Lower leg skin (tissue), 4 donors: Measurements from ENCODE around the gene ZCWPW1. TPM values are rescaled to one million over a fixed set of nuclear protein-coding genes. Genes with fewer than 3 reads are reported as not detected.
"Not testable (repeated sequence)": the region's sequence is repeated elsewhere in the genome, so short reads cannot be mapped to it uniquely, and the experiment has no call there.

Source experiments
- DNase-seq, 2 donors: peaks; one replicate each; pipeline ENCODE4 v3.0.0-alpha.2; 2019; ENCODE audit warnings: low spot score in 2 of 2
- H3K4me3 ChIP-seq: fragments of 200-600 bp; sonication (generic); 2 replicates; pipeline ENCODE4 v1.5.1; 2017; ENCODE audit warnings: mild to moderate bottlenecking, low read depth; ENCODE audit not compliant: poor library complexity, severe bottlenecking
- POLR2A ChIP-seq, 2 donors: fragments of 450-650 bp; IDR thresholded peaks; one replicate each; pipeline ENCODE4 v1.6.1; 2016 to 2017; ENCODE audit warnings: antibody characterized with exemption in 2 of 2, mild to moderate bottlenecking in 1 of 2, moderate library complexity in 1 of 2
- WGBS, 2 donors: methylation state at CpG; one replicate each; pipeline ENCODE4 v1.1.5; 2018; 5-methylcytosine and 5-hydroxymethylcytosine counted together
- intact Hi-C: fragments of 100-400 bp; cut with DNase I; formaldehyde crosslinking; loops from one replicate; pipeline ENCODE4 v1.15.0; 2023; ENCODE audit warnings: low total_unique reads
- total RNA-seq, 4 donors: library from RNA; depleted of rRNA; stranded (reverse); fragments of >200 nt; gene quantifications; one replicate each; pipeline ENCODE4 v1.1.0, GENCODE V29; 2016
- TF ChIP-seq, protein P1 (sequence below), 3 donors: fragments of 450-650 bp; IDR thresholded peaks; one replicate each; pipeline ENCODE4 v1.5.1; 2016; ENCODE audit warnings: antibody characterized with exemption in 3 of 3, mild to moderate bottlenecking in 3 of 3, moderate library complexity in 2 of 3

ZCWPW1 gene
- total RNA-seq, 4 donors from 2014 or later, result 2.2 to 6.3 (median 4.6) TPM

DNA sequence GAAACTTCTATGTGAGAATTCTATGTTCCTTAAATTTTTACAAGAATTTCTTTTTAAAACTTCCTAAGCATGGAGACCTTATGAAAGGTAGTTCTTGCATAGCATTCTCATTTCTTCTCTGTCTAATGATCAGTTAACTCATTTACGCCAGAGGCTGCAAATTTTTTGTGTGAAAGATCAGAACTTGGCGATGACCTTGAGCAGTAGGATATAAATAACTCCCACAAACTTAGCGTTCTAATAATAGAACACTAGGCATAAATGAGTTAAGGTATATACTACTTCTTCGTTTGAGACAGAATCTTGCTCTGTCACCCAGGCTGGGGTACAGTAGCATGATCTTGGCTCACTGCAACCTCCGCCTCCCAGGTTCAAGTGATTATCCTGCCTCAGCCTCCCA is 41.6 kb downstream of the ZCWPW1 start:
- H3K4me3 ChIP-seq, result no peak overlapping the region
- 50 to 52% methylated on average over 5 of the region's 5 CpGs for WGBS, 2 donors
- TF ChIP-seq, protein P1, sequence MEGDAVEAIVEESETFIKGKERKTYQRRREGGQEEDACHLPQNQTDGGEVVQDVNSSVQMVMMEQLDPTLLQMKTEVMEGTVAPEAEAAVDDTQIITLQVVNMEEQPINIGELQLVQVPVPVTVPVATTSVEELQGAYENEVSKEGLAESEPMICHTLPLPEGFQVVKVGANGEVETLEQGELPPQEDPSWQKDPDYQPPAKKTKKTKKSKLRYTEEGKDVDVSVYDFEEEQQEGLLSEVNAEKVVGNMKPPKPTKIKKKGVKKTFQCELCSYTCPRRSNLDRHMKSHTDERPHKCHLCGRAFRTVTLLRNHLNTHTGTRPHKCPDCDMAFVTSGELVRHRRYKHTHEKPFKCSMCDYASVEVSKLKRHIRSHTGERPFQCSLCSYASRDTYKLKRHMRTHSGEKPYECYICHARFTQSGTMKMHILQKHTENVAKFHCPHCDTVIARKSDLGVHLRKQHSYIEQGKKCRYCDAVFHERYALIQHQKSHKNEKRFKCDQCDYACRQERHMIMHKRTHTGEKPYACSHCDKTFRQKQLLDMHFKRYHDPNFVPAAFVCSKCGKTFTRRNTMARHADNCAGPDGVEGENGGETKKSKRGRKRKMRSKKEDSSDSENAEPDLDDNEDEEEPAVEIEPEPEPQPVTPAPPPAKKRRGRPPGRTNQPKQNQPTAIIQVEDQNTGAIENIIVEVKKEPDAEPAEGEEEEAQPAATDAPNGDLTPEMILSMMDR (IDR thresholded peaks at IDR 0.05), result no peak
- no peak for TF ChIP-seq POLR2A (IDR thresholded peaks at IDR 0.05)
- DNase-seq, result no peak
- intact Hi-C loops, result no loop called here

DNA sequence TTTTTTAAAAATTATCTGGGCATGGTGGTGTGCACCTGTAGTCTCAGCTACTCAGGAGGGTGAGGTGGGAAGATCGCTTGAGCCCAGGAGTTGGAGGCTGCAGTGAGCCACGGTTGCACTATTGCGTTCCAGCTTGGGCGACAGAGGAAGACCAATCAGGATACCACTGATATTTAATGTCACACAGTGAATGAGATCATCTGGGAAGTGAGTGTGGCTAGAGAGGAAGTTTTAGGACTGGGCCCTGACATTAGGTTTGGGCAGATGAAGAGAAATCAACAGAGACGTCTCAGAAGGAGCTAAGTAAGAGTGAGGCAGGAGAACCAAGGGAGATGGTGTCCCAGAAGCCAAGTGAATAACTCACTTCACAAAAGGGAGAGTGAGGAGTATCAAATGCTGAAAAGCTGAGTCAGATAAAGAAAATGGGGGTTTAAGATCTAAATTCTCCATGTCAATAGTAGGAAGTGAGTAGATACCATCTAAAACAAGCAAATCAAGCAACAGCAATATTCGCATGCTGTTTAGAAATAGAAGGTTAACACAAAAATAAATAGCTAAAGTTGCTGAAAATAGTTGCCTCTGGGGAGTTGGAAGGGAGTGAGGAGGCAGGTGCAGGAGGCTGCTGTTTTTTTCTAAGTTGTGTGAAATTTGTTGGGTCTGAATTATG is 43.7 kb downstream of the ZCWPW1 start:
- no peak for TF ChIP-seq POLR2A (IDR thresholded peaks at IDR 0.05)
- TF ChIP-seq, protein P1 (IDR thresholded peaks at IDR 0.05), result no peak
- no peak overlapping the region for H3K4me3 ChIP-seq
- intact Hi-C loops, result no loop called here
- 72 to 80% methylated on average over 6 of the region's 6 CpGs for WGBS, 2 donors
- no peak for DNase-seq

DNA sequence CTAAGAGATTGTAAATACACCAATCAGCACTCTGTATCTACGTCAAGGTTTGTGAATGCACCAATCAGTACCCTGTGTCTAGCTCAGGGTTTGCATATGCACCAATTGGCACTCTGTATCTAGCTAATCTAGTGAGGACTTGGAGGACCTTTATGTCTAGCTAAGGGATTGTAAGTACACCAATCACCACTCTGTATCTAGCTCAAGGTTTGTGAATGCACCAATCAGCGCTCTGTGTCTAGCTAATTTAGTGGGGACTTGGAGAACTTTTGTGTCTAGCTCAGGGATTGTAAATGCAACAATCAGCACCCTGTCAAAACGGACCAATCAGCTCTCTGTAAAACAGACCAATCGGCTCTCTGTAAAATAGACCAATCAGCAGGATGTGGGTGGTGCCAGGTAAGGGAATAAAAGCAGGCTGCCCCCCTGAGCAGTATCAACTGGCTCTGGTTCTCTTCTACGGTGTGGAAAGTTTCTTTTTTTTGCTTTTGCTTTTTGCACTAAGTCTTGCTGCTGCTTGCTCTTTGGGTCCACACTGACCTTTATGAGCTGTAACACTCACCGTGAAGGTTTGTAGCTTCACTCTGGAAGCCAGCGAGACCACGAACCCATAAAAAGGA is 46.2 kb downstream of the ZCWPW1 start:
- H3K4me3 ChIP-seq, intact Hi-C loops, DNase-seq: not testable (repeated sequence)
- WGBS, 2 donors, result 77 to 85% methylated on average over 8 of the region's 8 CpGs

DNA sequence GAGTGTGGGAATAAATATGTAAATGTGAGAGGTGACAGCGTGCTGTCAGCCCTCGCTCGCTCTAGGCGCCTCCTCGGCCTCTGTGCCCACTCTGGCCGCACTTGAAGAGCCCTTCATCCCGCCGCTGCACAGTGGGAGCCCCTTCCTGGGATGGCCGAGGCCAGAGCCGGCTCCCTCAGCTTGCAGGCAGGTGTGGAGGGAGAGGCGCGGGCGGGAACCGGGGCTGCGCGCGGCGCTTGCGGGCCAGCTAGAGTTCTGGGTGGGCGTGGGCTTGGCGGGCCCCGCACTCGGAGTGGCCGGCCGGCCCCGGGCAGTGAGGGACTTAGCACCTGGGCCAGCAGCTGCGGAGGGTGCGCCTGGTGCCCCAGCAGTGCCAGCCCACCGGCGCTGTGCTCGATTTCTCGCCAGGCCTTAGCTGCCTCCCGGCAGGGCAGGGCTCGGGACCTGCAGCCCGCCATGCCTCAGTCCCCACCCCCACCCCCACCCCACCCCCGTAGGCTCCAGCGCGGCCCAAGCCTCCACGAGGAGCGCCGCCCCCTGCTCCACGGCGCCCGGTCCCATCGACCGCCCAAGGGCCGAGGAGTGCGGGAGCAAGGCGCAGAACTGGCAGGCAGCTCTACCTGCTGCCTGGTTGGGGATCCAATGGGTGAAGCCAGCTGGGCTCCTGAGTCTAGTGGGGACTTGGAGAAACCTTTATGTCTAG is 46.8 kb downstream of the ZCWPW1 start:
- H3K4me3 ChIP-seq, DNase-seq, intact Hi-C loops: not testable (repeated sequence)
- 67 to 91% methylated on average over 45 to 47 of the region's 49 CpGs for WGBS, 2 donors

DNA sequence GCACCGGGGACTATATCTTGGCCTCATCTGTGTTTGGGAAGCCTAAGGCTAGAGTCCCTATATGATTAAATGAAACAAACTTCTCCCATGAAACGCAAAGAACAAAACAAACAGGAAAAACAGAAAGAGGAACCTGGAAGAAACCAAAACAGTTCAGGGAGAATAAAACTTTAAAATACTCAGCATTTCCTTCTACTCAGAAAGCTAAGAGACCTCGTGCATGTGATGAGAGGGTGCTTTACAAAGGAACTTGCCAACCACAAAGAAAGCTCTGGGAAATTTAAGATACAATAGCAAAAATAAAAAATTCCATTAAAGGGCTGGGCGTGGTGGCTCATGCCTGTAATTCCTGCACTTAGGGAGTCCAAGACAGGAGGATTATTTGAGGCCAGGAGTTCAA is 48.3 kb downstream of the ZCWPW1 start:
- no peak overlapping the region for H3K4me3 ChIP-seq
- TF ChIP-seq POLR2A (IDR thresholded peaks at IDR 0.05), result no peak
- TF ChIP-seq, protein P1 (IDR thresholded peaks at IDR 0.05), result no peak
- no peak for DNase-seq
- intact Hi-C loops, result no loop called here
- 72 to 74% methylated on average over 4 of the region's 4 CpGs for WGBS, 2 donors

DNA sequence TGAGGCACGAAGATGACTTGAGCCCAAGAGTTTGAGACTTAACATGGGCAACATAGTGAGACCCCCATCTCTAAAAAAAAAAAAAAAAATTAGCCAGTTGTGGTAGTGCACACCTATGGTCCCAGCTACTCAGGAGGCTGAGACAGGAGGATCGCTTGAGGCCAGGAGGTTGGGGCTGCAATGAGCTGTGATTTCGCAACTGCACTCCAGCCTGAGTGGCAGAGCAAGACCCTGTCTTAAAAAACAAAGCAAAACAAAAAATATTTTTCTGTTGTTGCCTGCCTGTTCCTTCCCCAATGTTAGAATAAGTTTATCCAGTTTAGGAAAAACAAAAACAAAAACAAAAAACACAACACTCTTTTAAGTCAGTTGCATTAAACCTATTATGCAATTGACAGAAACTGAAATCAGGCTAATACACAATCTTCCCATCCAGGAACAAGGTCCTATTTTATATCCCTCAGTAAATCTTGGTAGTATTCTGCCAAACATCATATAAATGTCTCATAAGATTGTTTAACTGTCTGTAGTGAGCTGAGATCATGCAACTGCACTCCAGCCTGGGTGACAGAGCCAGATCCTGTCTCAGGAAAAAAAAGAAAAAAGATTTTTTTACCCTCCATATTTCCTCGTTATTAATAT is 50.3 kb downstream of the ZCWPW1 start:
- TF ChIP-seq, protein P1 (IDR thresholded peaks at IDR 0.05), result no peak
- TF ChIP-seq POLR2A (IDR thresholded peaks at IDR 0.05), result no peak
- DNase-seq, result no peak
- H3K4me3 ChIP-seq, result no peak overlapping the region
- 80 to 91% methylated on average over 4 of the region's 4 CpGs for WGBS, 2 donors
- intact Hi-C loops, result no loop called here
